Duodenal mucosa (tissue), 2 donors: ENCODE results near the gene FARP1.

ENCODE experiments used
- H3K27ac ChIP-seq: one replicate; pipeline ENCODE4 v1.7.0; 2013; ENCODE audit warnings: low read depth, low read length
- H3K27me3 ChIP-seq, 2 donors: one replicate each; pipeline ENCODE4 v1.7.0; 2013; ENCODE audit warnings: low read length in 2 of 2, control low read depth in 1 of 2; ENCODE audit not compliant: insufficient read depth in 2 of 2, control insufficient read depth in 1 of 2
- H3K36me3 ChIP-seq, 2 donors: one replicate each; pipeline ENCODE4 v1.7.0; 2013; ENCODE audit warnings: low read length in 2 of 2, control low read depth in 1 of 2; ENCODE audit not compliant: insufficient read depth in 2 of 2, control insufficient read depth in 1 of 2
- H3K4me1 ChIP-seq, 2 donors: one replicate each; pipeline ENCODE4 v1.7.0; 2013; ENCODE audit warnings: low read length in 2 of 2, control low read depth in 1 of 2; ENCODE audit not compliant: insufficient read depth in 2 of 2, control insufficient read depth in 1 of 2
- H3K4me3 ChIP-seq, 2 donors: one replicate each; pipeline ENCODE4 v1.7.0; 2013; ENCODE audit warnings: low read length in 2 of 2, low read depth in 1 of 2
- H3K9ac ChIP-seq, 2 donors: one replicate each; pipeline ENCODE4 v1.7.0; 2013; ENCODE audit warnings: low read length in 2 of 2, low read depth in 1 of 2
- H3K9me3 ChIP-seq, 2 donors: one replicate each; pipeline ENCODE4 v1.7.0; 2013; ENCODE audit warnings: low read length in 2 of 2, control low read depth in 1 of 2; ENCODE audit not compliant: control insufficient read depth in 1 of 2

The FARP1 gene

GRCh38 chr13:98458431-98458830, 315.5 kb downstream of the FARP1 start:
- Histone ChIP-seq H3K36me3 (peaks cover 62 to 85% of the 10 kb centered on the region in 2 donors), H3K4me1 (no peaks in the 10 kb centered on the region), H3K9me3 (no peaks in the 10 kb centered on the region), H3K27ac (no peak overlapping the region), H3K9ac (no peak overlapping the region), H3K27me3 (no peaks in the 10 kb centered on the region), H3K4me3 (no peak overlapping the region)

- Histone ChIP-seq H3K4me3 (no peak overlapping the region), H3K4me1 (no peaks in the 10 kb centered on the region), H3K36me3 (peaks cover 62 to 87% of the 10 kb centered on the region in 2 donors), H3K9ac (no peak overlapping the region), H3K27ac (no peak overlapping the region), H3K27me3 (no peaks in the 10 kb centered on the region), H3K9me3 (no peaks in the 10 kb centered on the region)
These were observed 316.3 kb downstream of the FARP1 start for GRCh38 chr13:98459171-98459681.

GRCh38 chr13:98459721-98460370, 317.0 kb downstream of the FARP1 start:
- Histone ChIP-seq H3K36me3 (peaks cover 63 to 83% of the 10 kb centered on the region in 2 donors), H3K4me1 (no peaks in the 10 kb centered on the region), H3K9ac (no peak overlapping the region), H3K4me3 (no peak overlapping the region), H3K27ac (no peak overlapping the region), H3K27me3 (no peaks in the 10 kb centered on the region), H3K9me3 (no peaks in the 10 kb centered on the region)

GRCh38 chr13:98460516-98460915, 317.6 kb downstream of the FARP1 start:
- H3K9me3 ChIP-seq = no peaks in the 10 kb centered on the region
- no peak overlapping the region for H3K9ac ChIP-seq
- peaks cover 70 to 86% of the 10 kb centered on the region in 2 donors for H3K36me3 ChIP-seq
- no peak overlapping the region for H3K4me3 ChIP-seq
- no peak overlapping the region for H3K27ac ChIP-seq
- no peaks in the 10 kb centered on the region for H3K27me3 ChIP-seq
- no peaks in the 10 kb centered on the region for H3K4me1 ChIP-seq

GRCh38 chr13:98461486-98462240, 318.8 kb downstream of the FARP1 start:
- H3K4me1 ChIP-seq = peaks cover under 1 to 5% of the 10 kb centered on the region in 2 donors
- peaks cover 66 to 83% of the 10 kb centered on the region in 2 donors for H3K36me3 ChIP-seq
- no peaks in the 10 kb centered on the region for H3K9me3 ChIP-seq
- H3K9ac ChIP-seq = no peak overlapping the region
- H3K4me3 ChIP-seq = no peak overlapping the region
- no peaks in the 10 kb centered on the region for H3K27me3 ChIP-seq
- H3K27ac ChIP-seq = no peak overlapping the region

GRCh38 chr13:98462241-98462882, 319.5 kb downstream of the FARP1 start:
- Histone ChIP-seq H3K9me3 (no peaks in the 10 kb centered on the region), H3K27ac (no peak overlapping the region), H3K36me3 (peaks cover 60 to 77% of the 10 kb centered on the region in 2 donors), H3K27me3 (no peaks in the 10 kb centered on the region), H3K4me1 (peaks cover 7 to 12% of the 10 kb centered on the region in 2 donors), H3K4me3 (no peak overlapping the region), H3K9ac (no peak overlapping the region)

GRCh38 chr13:98462946-98463345, 320.1 kb downstream of the FARP1 start:
- Histone ChIP-seq H3K36me3 (peaks cover 63 to 73% of the 10 kb centered on the region in 2 donors), H3K27ac (no peak overlapping the region), H3K4me3 (no peak overlapping the region)

GRCh38 chr13:98466634-98467236, 323.8 kb downstream of the FARP1 start:
- Histone ChIP-seq H3K4me1 (peaks cover 11 to 19% of the 10 kb centered on the region in 2 donors), H3K36me3 (peaks cover 44 to 65% of the 10 kb centered on the region in 2 donors), H3K4me3 (no peak overlapping the region), H3K9me3 (no peaks in the 10 kb centered on the region), H3K27me3 (no peaks in the 10 kb centered on the region), H3K9ac (no peak overlapping the region), H3K27ac (no peak overlapping the region)

More at GRCh38 chr13:98462946-98463345, 320.1 kb downstream of the FARP1 start:
- H3K9ac ChIP-seq = no peak overlapping the region
- H3K4me1 ChIP-seq = peaks cover 9 to 15% of the 10 kb centered on the region in 2 donors
- no peaks in the 10 kb centered on the region for H3K27me3 ChIP-seq
- no peaks in the 10 kb centered on the region for H3K9me3 ChIP-seq

- peaks cover 37 to 65% of the 10 kb centered on the region in 2 donors for H3K36me3 ChIP-seq
- no peaks in the 10 kb centered on the region for H3K9me3 ChIP-seq
- H3K27ac ChIP-seq = no peak overlapping the region
- H3K4me3 ChIP-seq = no peak overlapping the region
- no peak overlapping the region for H3K9ac ChIP-seq
- no peaks in the 10 kb centered on the region for H3K27me3 ChIP-seq
- peaks cover 16 to 26% of the 10 kb centered on the region in 2 donors for H3K4me1 ChIP-seq
These were observed 324.5 kb downstream of the FARP1 start for GRCh38 chr13:98467263-98467985.
